ENCODE measurements around the gene TSPAN18.

DNA sequence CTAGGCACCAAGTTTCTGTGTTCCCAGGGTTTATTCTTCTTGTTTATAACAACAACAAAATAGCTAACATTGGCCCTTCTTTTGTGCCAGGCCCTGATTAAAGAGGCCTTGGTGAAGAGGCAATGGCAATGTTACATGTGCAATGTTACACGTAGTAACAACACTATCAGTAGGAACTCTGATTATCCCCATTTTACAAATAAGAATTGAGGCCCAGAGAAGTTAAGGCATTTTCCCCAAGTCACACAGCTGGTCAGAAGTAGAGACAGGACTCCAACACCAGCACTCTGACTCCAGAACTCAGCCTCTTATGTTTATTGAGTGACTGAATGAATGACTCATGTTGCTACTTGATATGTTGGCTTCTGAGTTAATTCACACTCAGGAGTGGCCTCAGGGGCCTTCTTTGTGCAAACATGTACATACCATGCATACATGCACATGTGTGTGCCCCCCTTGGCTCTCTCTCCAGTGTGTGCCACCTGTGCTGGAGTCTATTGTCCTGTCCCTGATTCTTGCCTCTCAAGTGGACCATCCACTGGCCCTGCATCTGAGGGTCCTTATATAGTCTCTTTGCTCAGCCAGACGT, 125.5 kb downstream of the TSPAN18 start:
- TF ChIP-seq POLR2AphosphoS5 (IDR thresholded peaks at IDR 0.05; ENCODE audit: low read depth, low read length) = no peak
- TF ChIP-seq POLR2A (IDR thresholded peaks at IDR 0.05; ENCODE audit: low read depth, low read length) = no peak
- no peak for TF ChIP-seq TAF1 (IDR thresholded peaks at IDR 0.05; ENCODE audit: borderline replicate concordance, low read depth, low read length)
